Activated CD4-positive, alpha-beta T cell treated with anti-CD3 and anti-CD28 coated beads, Interleukin-2, Interleukin-6, amounts not matched to agents 100 ng/mL and 50 ng/mL, durations not matched to agents 16 hours and 8 hours (primary cell): ENCODE data around the gene MAGIX.

ENCODE experiments used
- DNase-seq: peaks from one replicate; pipeline ENCODE4 v3.0.0-alpha.2; 2020

The MAGIX gene

DNA sequence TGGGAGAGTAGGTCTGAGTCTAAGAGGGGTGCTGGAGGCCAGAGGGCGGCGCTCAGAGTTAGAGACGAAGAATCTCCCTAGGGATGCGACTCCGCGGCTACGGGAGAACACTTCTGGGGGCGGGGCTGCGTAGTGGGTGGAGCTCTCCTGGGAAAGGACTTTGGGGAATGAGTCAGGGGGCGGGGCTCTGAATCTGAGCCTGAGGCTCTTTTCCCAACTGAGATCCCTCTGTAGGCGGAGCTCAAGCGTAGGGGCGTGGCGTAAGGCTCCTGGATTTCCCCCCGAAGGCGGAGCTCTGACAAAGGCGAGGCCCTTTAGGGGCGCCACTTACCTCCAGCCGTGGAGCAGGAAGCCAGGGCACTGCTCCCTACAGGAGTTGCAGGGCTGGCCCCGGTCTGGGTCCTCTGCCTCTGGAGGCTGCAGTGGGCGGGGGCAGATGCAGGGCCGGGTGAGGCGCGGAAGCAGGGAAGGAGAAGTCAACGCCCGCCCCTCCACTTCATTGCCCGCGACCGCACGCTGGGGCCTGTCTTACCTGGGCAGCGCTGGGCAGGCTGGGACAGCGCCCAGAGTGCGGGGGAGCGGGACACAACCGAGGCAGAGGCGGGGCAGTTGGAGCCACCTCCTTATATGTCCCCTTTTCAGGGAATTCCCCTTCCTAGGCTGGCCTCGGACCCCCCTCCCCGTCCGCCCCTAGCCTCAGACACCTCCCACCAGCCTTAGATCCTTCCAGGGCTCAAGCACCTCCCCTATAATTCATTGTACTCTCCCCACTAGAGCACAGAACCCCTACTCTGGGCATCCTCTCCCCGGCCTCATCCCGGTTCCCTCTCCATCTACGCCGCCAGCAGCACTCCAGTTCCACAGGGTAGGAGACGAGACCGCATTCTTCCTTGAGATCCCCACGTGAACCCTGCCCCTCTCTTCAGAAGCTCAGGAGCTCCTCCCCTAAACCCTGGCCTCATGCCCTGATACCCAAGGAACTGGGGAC, 22.0 kb downstream of the MAGIX start:
- peak; percentile 52 for DNase-seq

DNA sequence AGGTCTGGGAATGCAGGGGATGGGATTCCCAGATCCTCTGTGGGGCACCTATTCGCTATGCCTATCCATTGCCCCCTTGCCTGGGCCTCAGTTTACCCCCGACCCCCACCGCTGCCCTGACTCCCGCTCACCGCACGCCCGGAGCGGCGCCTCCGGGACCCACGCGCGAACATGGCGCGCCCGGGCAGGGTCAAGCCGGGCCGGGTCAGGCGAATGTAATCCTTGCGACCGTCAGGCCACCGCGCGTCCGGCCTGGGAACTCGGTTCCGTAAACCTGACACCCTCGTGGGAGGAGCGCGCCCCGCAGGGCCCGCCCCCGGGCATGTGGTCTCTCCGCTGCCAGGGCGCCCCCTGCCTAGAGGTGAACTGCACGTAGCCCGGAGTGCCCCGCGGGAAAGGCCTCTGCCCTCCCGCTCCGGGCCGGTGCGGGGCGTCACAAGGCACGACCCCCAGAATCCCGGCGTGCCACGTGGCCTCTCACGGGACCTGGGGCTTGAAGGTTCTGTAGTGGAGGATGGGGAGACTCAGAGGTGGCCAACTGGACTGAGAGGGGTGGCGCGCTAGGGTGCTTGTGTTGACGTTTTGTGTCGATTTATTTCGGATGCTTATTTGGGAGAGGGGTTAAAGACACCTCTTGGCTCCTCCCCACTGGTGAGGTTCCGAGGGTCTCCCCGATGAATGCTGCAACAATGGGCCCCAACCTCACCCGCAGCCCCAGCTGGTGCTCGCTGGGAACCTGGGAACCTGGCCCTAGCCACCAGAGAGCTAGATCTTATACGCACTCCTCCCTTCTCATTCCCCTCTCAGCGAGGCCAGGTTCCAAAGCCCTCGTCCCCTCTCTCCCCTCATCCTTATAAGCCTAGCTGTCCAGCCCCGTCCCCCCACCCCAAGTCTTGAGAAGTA, 23.8 kb downstream of the MAGIX start, which contains the start of gene PRICKLE3:
Gene PRICKLE3 (minus strand): TSS at position 249 of the 903 bp plus-strand sequence. CDS start 76 bp downstream, at position 173.
- DNase-seq: peak; percentile 84

GRCh38 chrX:49187028-49187394, 24.5 kb downstream of the MAGIX start:
- no peak for DNase-seq

- DNase-seq: no peak
Observed at GRCh38 chrX:49187526-49187925, 25.0 kb downstream of the MAGIX start.

DNA sequence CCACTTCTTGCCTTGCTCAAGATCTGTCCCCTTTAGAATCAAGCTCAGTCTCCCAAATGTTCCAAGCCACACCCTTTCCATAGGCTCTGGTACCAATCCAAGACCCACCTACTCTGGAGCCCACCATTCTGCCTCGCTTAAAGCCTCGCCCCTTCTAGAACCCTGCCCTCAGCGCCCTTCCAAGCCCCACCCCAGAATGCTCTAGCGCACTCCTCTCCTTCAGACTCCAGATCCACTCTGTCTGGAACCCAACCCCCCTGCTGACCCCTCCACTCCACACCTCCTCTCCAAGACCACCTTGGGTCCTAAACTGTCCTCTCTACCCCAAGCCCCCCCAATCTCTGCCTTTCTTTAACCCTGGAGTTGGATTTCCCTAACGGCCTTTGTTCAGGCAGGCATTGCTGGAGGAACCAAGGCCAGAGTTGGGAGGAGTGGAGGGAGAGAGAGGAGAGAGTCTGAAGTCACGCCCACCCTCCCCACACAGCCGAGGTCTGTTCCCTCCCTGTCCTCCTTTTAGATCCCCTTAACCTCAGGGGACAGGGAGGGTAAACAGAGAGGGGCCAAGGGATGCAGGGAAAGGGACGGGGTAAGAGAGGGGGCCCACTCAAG, 26.0 kb downstream of the MAGIX start:
- no peak for DNase-seq

DNA sequence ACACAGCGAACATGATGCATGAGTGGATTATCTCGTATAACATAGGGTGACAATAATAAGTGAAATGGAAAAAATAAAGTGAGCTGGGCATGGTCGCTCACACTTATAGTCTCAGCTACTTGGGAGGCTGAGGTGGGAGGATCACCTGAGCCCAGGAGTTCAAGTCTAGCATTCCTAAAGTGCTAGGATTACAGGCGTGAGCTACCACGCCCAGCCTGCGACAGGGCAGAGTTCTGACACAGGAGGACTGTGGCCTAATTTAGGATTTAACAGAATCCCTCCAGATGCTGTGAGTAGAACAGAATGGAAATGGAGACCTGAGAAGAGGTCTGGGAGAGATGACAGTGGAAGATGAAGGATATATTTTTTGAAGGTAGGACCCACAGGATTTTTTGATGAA, 27.0 kb downstream of the MAGIX start:
- no peak for DNase-seq

DNA sequence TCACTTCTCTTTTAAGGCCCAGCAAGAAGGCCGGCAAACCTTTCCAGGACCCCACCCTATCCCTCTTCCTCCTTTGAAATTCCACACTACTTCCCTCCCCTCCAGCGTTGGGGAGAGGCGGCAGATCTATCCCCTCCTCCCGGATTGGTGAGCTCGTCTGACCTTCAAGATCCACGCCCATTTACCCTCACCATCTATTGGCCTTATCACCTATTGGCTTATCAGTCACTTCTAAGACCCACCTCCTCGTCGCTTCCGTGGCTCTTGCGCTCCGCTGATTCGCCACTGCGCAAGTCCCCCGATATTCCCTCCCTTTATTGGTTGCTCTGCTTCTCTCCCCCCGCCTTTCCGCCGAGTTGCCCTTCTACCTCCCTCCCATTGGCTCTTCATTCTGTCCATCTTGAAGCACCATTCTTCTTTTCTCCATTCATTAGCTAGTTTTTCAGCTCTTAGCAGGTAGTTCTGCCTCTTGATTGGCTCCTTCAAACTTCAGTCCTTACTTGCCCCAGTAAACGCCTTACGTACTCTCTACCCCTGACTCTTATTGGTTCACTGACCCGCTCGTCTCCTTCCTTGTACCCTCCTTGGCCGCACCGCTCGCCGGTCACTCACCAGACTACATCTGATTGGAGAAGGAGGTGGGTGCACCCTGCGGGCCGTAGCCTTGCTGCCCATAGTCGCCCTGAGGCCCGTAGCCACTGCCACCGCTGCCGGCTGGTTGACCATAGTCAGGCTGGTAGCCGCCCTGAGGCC, 28.4 kb downstream of the MAGIX start:
- peak; percentile 93 for DNase-seq

DNA sequence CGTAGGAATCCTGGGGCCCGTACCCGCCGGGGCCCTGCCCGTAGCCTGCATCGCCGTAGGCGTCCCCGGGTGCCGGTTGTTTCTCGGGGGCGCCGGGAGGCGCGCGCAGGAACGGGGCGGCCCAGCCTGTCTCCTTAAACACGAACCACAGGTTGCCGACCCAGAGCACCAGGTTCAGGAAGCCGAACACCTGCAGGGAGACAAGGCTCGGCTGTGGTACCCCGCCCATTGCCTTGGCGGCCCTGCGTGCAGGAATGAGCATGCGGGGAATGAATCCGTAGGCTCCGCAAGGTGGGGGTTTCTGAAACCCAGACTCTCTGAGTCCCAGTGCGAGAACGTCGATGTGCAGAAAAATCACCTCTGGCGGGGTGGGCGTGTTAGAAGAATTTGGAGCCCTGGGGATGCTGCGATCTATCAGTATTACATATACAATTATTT, 29.0 kb downstream of the MAGIX start:
- DNase-seq: peak; percentile 42

GRCh38 chrX:49192722-49193328, 30.3 kb downstream of the MAGIX start:
- DNase-seq: peak; percentile 57

GRCh38 chrX:49193542-49193964, 31.0 kb downstream of the MAGIX start:
- peak; percentile 12 for DNase-seq

GRCh38 chrX:49197543-49198087, 35.1 kb downstream of the MAGIX start:
- DNase-seq: no peak

DNA sequence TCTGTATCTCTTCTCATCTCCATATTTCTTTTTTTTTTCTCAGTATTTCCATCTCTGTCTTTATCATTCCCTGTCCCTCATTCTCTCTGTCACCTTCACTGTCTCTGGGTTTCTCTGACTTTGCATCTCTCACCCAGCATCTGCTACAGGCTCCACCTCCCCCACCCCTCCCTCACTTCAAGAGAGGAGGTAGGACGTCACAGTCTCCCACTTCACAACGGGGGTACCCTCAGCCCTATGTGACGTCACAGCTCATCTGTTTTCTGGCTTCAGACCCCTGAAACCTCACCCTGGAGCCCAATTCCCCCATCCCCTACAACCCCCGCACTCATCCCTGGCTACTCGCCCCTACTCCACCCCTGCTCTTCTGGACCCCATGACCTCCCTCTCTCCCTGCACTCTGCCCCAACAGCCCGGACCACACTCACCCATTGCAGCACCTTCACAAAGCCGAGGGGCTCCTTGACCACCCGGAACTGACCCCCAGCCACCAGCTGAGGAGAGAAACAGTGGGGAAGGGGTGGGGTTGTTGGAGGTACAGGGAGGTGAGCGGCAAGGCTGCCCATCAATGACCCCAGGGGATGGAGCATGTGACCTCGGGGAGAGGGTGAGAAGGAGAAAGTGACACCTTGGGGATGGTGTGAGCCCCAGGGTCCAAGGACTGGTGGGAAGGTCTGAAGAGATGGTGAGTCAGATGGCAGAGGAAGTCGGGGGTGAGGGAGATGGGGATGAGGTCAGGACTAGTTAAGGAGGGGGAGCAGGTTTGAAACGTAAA, 36.2 kb downstream of the MAGIX start:
- DNase-seq: no peak

GRCh38 chrX:49199315-49199595, 36.7 kb downstream of the MAGIX start:
- no peak for DNase-seq

DNA sequence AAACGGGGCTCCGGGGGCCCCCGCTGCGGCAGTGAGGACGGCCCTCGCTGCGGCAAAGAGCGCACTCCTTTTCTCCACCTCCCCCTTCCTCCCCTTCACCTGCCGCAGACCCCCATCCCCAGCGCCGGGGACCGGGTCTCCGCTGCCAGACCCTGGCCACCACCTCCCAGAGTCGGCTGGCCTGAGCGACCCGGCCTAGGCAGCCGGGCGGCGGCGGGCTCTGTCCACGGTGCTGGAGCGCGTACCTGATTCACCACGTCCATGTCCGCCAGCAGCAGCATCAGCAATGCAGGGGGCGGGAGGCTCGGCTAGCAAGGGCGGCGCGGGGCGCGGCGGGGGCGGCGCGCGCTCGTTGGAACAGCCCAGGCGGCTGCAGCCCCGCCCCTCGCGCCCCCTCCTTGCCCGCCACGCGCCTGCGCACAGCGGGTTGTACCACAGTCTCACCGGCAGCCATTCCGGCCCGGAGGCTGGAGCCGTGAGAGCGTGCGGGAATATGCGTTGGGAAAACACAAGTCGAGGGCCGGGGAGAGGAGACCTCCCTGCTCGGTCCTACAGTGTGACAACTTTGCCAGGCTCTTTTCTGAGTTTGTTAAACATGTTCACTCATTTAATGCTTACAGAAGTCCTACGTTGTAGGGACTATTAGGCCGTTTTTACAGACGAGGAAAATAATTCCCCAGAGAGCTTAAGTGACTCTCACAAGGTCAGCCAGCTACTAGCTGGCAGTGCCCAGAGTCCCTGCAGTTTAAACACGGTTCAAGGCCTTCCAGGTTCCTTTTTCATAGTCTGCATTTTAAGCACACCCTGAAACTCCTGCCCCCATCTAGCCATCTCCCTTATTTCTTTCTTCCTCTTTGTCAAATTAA, 37.6 kb downstream of the MAGIX start, which contains the start of gene SYP:
Gene SYP (minus strand): TSS at position 288 of the 866 bp plus-strand sequence. CDS start 7 bp downstream, at position 281.
- DNase-seq: peak; percentile 89

DNA sequence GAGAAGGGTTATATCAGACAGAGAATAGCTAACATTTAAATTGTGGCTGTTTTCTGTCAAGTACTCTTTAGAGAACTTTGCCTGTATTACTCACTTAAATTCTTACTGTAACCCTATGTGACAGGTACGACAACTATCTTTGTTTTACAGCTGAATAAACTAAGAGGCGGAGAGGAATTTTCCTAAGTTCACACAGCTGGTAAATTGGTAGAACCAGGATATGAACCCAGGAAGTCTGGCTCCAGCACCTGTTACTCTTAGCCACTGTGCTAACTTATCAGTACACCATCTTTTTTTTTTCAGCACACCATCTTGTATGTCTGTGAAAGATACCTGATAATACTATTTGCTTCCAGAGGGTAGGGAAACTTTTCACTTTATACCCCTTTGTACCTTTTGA, 39.5 kb downstream of the MAGIX start:
- no peak for DNase-seq

DNA sequence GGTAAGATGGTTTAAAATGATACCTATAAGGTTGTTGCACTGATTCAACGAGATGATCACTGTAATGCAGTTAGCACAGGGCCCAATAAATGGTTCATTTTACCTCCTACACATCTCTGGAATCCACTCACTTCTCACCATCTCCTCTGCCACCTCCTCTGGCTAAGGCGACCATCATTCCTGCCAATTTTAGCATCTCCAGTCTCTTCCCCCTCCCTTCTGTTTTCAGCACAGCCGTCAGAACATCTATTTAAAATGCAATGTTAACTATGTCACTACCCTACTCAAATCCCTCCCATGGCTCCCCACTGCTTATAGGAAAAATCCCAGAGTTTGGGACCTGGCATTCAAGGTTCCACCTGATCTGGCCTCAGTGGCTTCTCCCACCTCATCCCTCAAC, 41.0 kb downstream of the MAGIX start:
- DNase-seq: no peak

GRCh38 chrX:49204017-49204416, 41.5 kb downstream of the MAGIX start:
- DNase-seq: no peak

DNA sequence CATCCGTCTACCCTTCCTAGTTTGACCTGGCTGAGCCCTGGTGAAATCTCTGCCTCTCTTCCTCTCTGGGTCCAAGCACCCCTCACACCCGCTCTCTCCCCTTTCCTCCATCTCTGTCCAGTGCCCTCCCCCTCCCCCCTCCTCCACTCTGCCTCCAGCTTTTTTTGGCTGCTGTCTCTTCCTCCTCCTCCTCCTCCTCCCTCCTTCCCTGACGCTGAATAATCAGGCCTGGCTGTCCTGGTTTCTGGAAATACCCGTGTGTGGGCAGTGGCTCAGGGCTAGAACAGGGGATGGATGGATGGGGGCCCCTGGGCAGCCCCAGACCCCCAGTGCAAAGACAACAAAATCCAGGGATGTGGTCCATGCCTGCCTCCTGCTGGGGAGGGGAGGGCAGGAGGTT, 42.2 kb downstream of the MAGIX start:
- DNase-seq: no peak

DNA sequence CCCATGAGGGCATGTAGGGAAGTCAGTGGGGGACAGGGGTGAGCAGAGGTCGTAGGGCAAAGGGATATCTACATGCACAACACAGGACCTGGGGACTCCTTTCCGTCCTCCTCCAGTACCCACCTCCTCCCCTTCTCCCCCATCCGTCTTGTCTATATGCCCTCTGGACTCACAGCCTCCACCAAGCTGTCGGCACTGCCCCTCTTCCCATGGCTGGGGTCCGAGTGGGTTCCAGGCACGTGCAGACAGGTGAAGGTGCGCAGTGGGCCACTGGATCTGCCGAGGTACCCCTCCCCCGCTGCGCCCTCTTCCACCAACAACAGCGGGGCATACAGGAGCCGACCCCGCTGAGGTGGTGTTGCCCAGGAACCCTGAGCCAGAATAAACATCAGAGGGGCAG, 42.9 kb downstream of the MAGIX start:
- DNase-seq: no peak

DNA sequence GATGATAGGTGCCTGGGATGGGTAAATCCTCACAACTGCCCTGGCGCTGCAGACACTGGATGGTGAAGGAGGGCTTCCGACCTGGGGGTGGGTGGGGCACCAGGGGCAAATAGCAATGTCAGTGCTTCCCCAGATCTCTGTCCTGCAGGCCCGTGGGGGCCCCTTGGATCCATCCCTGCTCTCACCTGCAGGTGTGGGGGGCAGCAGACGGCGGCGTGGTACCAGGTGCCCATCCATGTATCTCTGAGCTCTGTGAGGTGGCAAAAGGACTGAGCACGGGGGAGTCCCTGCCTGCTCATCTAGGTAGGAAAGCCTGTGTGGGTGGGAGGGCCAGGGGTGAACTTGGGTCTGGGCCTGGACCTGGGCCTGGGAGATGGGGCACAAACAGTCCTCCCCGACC, 44.0 kb downstream of the MAGIX start:
- no peak for DNase-seq
